GM10847 (cell line): ENCODE results near the gene FLT3.

ENCODE experiments used
- POLR2A ChIP-seq: IDR thresholded peaks from 2 replicates; pipeline ENCODE4 v1.6.1; 2011; ENCODE audit not compliant: insufficient read length; ENCODE audit errors: extremely low read depth

FLT3 gene

DNA sequence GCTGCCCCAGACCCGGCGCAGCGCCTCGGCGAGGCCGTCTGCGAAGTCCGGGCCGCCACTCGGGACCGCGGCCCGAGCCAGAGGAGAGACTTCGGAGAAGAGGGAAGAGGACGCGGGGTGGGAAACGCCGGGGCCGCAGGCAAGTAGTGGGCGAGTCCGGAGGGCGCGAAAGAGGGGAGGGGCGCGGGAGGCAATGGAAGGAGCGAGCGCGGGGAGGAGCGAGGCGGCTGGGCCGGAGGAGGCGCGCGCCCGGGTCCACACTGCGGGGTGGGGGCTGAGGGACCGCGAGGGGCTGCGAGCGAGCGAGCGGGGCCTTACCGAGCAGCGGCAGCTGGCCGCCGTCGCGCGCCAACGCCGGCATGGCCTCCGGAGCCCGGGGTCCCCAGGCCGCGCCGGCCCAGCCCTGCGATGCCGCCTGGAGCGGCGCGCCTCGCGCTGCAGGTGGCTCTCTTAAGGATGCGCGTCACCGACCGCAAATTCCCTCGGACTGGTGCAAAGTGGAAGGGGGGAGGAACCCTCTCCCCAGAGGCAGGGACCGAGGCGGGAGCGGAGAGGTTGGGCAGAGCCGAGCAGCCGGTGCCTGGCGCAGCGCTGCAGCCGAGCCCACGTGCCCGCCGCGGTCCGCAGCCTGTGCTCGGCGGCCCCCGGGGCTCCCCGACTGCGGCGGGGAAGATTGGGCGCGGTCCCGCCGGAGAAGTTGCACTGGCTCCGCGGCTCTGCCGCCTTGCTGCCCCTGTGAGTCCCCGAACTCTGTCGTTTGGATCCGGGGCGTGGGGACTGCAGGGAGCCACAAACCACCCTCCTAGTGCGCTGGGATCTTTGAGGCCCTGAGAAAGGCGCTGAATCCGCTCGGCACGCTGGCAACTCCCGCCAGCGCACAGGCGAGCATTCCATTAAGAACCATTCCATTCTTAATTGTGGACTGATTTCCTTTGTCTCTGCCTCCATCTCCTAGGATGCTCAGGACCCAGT, at the start of gene FLT3:
Gene FLT3 (minus strand): TSS at position 427 of the 972 bp plus-strand sequence. CDS start 66 bp downstream, at position 361.
- no peak for TF ChIP-seq POLR2A

- TF ChIP-seq POLR2A = no peak
Measured at GRCh38 chr13:28147495-28147894, 47.1 kb upstream of the FLT3 start.

DNA sequence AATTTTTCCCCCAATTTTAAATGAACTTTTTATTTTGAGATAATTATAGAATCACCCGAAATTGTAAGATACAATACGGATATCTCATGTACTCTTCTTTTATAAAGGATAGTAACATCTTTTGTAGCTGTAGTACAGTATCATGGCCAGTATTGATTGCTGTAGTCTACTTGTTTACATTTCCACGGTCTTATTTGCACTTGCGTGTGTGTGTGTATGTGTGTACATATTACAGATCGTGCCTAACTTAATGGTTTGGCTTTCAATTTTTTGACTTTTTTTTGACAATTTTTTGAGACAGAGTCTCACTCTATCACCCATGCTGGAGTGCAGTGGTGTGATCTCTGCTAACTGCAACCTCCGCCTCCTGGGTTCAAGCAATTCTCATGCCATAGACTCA, 44.7 kb upstream of the FLT3 start:
- no peak for TF ChIP-seq POLR2A

GRCh38 chr13:28140433-28141125, 40.2 kb upstream of the FLT3 start:
- TF ChIP-seq POLR2A = no peak

DNA sequence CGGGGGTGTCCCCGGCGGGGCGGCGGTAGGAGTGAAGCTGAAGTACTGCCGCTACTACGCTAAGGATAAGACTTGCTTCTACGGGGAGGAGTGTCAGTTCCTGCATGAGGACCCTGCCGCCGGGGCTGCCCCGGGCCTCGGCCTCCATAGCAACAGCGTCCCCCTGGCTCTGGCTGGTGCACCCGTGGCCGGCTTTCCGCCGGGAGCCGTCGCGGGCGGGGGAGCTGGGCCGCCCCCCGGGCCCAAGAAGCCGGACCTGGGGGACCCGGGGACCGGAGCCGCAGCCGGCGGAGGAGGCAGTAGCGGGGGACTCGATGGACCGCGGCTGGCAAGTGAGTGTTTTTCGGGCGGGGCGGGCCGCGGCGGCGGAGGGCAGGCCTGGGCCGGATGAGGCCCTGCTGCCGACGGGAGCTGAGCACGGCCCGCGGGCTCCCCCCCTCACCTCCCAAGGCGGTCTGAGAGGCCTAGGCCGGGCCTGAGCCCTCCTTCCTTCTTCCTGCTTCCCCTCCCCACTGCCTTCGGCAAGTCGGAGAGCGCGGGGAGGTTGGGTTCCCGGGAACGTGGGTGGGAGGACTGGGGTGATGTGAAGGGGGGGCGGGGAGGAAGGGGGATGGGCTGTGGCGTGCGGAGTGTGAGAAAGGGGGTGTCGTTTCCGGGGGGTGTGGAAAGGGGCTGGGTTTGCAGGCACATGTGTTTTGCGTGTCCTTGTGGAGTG, 38.5 kb upstream of the FLT3 start:
- peak; percentile 53 for TF ChIP-seq POLR2A

- TF ChIP-seq POLR2A = peak; percentile 83
Measured at GRCh38 chr13:28138012-28138755, 37.8 kb upstream of the FLT3 start, which contains the start of gene PAN3. Gene PAN3, plus strand, starts transcription at chr13:28138545. Its CDS starts 113 bp downstream, at chr13:28138658.

GRCh38 chr13:28137596-28137995, 37.2 kb upstream of the FLT3 start:
- no peak for TF ChIP-seq POLR2A

DNA sequence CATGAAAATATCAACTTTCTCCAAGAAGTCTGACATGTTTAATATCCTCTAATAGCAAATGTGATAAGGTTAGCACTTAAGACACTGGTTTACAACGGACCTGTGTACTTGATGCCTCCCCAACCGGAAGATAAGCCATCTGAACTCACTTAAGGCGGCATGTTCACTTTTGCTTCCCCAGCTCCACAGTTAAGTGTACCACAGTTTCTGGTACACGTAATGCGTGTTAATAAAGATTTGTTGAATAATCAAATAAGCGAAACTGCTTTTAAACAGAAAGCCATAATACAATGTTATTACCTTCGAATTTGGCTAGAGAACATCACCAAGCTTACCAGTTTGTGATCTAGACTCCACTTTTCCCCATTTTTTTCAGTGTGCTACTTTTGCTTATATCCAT, 36.5 kb upstream of the FLT3 start:
- no peak for TF ChIP-seq POLR2A

DNA sequence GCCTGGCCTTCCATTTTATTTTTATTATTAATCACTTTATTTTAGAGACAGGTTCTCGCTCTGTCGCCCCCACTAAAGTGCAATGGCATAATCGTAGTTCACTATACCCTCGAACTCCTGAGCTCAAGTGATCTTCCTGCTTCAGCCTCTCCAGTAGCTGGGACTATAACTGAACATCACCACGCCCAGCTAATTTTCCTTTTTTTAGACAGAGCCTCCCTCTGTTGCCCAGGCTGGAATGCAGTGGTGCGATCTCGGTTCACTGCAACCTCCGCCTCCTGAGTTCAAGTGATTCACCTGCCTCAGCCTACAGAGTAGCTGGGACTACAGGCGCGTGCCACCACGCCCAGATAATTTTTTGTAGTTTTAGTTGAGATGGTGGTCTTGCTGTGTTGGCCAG, 31.3 kb upstream of the FLT3 start:
- TF ChIP-seq POLR2A = no peak

DNA sequence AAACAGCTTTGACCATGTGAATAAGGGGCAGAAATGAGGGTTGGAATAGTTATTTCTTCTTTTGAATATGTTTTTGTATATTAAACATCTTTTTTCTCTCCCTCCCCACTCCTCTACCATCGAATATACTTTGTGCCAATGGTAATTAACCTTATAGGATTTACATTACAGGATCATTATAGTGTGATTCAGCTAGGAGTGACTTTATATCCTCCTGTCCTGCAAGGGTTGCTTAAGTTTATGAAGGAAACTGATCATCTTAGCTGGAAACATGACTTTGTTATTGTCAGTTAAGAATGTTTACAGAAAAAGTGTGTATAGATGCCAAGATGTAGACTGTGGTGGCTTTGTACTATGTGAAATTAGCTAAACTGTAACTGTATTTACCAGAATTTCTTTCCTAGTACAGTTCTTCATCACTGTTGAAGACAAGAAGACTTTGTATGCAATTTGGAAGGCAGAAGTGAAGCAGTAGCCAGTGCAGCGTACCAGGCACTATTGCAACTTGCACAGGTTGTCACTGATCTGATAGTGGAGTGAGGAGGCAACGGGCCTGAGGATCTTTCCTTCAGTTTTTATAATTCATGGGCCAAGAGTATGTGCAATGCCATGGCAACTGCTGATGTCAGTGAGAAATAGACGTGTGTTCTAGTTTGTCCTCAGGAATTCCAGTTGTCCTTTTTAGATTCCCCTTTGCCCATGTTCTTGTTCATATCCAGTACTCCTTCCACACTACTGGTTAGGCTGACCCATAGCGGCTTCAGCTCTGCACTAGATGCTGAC, 29.7 kb upstream of the FLT3 start:
- no peak for TF ChIP-seq POLR2A

DNA sequence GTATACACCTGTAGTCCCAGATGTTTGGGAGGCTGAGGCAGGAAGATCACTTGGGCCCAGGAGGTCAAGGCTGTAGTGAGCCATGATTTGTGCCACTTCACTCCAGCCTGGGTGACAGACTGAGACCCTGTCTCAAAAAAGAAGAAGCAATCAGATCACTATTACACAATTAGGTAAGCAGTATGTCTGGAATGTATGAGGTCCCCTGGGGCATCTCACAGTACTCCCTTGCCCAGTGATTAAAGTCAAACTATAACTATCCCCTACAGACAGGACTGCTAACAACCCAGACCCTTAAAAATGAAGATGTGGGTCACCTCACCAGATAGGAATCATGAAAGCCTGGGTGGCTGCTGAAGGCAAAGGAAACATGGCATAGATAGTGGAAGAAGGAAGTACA, 28.6 kb upstream of the FLT3 start:
- TF ChIP-seq POLR2A = no peak

- TF ChIP-seq POLR2A = no peak
Measured at GRCh38 chr13:28128030-28128429, 27.7 kb upstream of the FLT3 start.

DNA sequence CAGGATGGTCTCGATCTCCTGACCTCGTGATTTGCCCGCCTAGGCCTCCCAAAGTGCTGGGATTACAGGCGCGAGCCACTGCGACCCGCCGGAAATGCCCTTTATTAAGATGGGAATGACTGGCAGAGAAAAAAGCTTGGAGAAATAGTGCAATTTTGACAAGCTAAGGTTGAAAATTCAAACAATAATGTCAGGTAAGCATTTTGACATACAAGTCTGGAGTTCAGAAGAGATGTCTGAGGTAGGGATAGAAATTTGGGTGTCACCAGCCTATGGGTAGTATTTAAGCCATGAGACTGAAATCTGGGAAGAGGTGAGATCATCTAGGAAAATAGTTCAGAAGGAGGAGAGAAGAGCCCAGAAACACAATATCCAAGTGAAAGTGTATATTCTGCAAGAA, 20.8 kb upstream of the FLT3 start:
- TF ChIP-seq POLR2A = no peak

- no peak for TF ChIP-seq POLR2A
Measured at GRCh38 chr13:28120317-28120716, 19.9 kb upstream of the FLT3 start.

- no peak for TF ChIP-seq POLR2A
Measured at GRCh38 chr13:28117689-28118377, 17.5 kb upstream of the FLT3 start.
